MCF 10A (cell line): ENCODE data around the gene RAD54L2. TPM values are rescaled to one million over a fixed set of nuclear protein-coding genes. Genes with fewer than 3 reads are reported as not detected.

Experiments used
- BruUV-seq: library from RNA; stranded (reverse); fragments of 400-500 nt; replicated peaks from 2 replicates; lab custom pipeline; 2021; lab: Mats Ljungman, UMichigan
- CTCF ChIA-PET: fragments of 300-600 bp; sonication (Branson Sonifier 250); formaldehyde crosslinking; extraction: SDS; loops from one replicate; lab custom pipeline; 2021; ENCODE audit warnings: antibody characterized with exemption, inconsistent platforms; lab: Yijun Ruan, JAX
- POLR2A ChIA-PET: fragments of 300-600, 350-650 bp; sonication (Branson Sonifier 250); formaldehyde crosslinking; extraction: SDS; loops from one replicate; lab custom pipeline; 2020; ENCODE audit warnings: antibody characterized with exemption, inconsistent platforms; lab: Yijun Ruan, JAX
- DNase-seq: peaks from one replicate; pipeline ENCODE4 v3.0.0-alpha.2; 2018; ENCODE audit not compliant: unreplicated experiment
- H3K27ac Mint-ChIP-seq: one replicate; pipeline ENCODE4 v1.8.0; 2022; ENCODE audit warnings: mild to moderate bottlenecking, low read depth, mixed read lengths; ENCODE audit not compliant: unreplicated experiment
- H3K27me3 Mint-ChIP-seq: one replicate; pipeline ENCODE4 v1.8.0; 2022; ENCODE audit warnings: mixed read lengths; ENCODE audit not compliant: insufficient read depth, unreplicated experiment
- H3K36me3 Mint-ChIP-seq: one replicate; pipeline ENCODE4 v1.8.0; 2022; ENCODE audit warnings: mild to moderate bottlenecking, moderate library complexity, mixed read lengths; ENCODE audit not compliant: insufficient read depth, unreplicated experiment
- H3K4me1 Mint-ChIP-seq: one replicate; pipeline ENCODE4 v1.8.0; 2022; ENCODE audit warnings: mixed read lengths; ENCODE audit not compliant: insufficient read depth, unreplicated experiment
- H3K4me3 Mint-ChIP-seq: one replicate; pipeline ENCODE4 v1.8.0; 2022; ENCODE audit warnings: mild to moderate bottlenecking, moderate library complexity, mixed read lengths; ENCODE audit not compliant: unreplicated experiment
- H3K9me3 Mint-ChIP-seq: one replicate; pipeline ENCODE4 v1.8.0; 2022; ENCODE audit warnings: mixed read lengths; ENCODE audit not compliant: unreplicated experiment
- intact Hi-C: fragments of 100-400 bp; cut with micrococcal nuclease; formaldehyde crosslinking; loops from 2 replicates; pipeline ENCODE4 v1.14.1; 2022
- total RNA-seq: library from RNA; stranded (reverse); gene quantifications from 2 replicates; pipeline ENCODE4 v1.2.3, GENCODE V29; 2022
- TF ChIP-seq, protein P1 (sequence below): fragments of 200-600 bp; IDR thresholded peaks from one replicate; pipeline ENCODE4 v1.8.0; 2022; ENCODE audit warnings: antibody characterized with exemption, mild to moderate bottlenecking; ENCODE audit not compliant: unreplicated experiment

The RAD54L2 gene
- total RNA-seq, 1 experiment from 2014 or later: 23.5 TPM

DNA sequence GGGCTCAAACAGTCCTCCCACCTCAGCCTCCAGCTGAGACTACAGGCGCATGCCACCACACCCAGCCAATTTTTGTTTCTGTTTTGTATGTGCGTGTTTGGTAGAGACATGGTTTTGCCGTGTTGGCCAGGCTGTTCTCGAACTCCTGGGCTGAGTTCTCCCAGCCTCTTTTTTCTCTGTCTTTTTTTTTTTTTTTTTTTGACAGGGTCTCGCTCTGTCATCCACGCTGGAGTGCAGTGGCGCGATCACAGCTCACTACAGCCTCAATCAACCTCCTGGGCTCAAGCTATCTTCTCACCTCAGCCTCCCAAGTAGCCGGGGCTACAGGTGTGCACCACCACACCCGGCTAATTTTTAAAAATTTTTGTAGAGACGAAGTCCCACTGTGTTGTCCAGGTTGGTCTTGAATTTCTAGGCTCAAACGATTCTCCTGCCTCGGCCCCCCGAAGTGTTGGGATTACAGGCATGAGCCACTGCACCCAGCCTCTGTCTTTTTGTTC is 37.8 kb upstream of the RAD54L2 start:
- Mint-ChIP-seq H3K4me3 (peak overlapping the region; percentile 88), H3K27ac (peak overlapping the region; percentile 98), H3K27me3 (no peaks in the 10 kb centered on the region), H3K4me1 (peaks cover 8% of the 10 kb centered on the region), H3K9me3 (no peaks in the 10 kb centered on the region), H3K36me3 (peaks cover 9% of the 10 kb centered on the region)
- CTCF ChIA-PET: interaction anchor here (0.6 to 6.2 kb wide), 36 partner anchors 9 to 1627 kb away, joined by 3 to 213 read pairs (median 7); partner anchors contain the start of genes MAPKAPK3, RAD54L2, RBM15B and TEX264
- no peak for DNase-seq
- TF ChIP-seq, protein P1, sequence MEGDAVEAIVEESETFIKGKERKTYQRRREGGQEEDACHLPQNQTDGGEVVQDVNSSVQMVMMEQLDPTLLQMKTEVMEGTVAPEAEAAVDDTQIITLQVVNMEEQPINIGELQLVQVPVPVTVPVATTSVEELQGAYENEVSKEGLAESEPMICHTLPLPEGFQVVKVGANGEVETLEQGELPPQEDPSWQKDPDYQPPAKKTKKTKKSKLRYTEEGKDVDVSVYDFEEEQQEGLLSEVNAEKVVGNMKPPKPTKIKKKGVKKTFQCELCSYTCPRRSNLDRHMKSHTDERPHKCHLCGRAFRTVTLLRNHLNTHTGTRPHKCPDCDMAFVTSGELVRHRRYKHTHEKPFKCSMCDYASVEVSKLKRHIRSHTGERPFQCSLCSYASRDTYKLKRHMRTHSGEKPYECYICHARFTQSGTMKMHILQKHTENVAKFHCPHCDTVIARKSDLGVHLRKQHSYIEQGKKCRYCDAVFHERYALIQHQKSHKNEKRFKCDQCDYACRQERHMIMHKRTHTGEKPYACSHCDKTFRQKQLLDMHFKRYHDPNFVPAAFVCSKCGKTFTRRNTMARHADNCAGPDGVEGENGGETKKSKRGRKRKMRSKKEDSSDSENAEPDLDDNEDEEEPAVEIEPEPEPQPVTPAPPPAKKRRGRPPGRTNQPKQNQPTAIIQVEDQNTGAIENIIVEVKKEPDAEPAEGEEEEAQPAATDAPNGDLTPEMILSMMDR: no peak
- BruUV-seq: no TSS peak
- POLR2A ChIA-PET: interaction anchor here (0.6 to 7.1 kb wide), 30 partner anchors 12 to 1164 kb away, joined by 3 to 173 read pairs (median 4); partner anchors contain the start of genes ABHD14B, CYB561D2, DUSP7 and HEMK1
- intact Hi-C loops: no loop called here

DNA sequence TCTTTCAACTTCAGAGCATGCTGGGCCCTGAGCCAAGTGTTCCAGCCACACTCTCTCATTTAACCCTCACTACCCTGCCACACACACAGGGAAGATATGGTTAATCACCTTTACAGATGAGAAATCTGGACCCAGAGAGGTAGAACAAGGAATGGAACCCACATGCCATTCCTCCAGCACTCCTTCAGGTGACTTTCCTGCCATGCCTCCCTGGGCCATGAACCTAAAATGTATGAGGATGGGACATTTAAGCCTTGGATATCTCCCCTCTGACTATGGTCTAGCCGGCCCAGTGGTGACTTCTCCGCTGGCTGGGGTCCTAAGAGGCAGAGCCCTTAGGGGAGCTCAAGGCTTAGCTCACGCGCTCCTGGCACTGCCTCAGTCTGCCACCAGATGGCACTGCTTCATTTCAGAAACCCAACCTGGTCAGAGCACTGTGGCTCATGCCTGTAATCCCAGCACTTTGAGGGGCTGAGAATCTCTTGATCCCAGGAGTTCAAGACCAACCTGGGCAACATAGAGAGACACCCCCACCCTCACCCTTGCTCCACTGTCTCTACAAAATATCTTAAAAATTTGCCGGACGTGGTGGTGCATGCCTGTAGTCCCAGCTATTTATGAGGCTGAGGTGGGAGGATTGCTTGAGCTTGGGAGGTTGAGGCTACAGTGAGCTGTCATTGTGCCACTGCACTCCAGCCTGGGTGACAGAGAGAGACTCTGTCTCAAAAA is 36.5 kb upstream of the RAD54L2 start:
- no TSS peak for BruUV-seq
- Mint-ChIP-seq H3K36me3 (peaks cover 5% of the 10 kb centered on the region), H3K9me3 (no peaks in the 10 kb centered on the region), H3K27me3 (no peaks in the 10 kb centered on the region), H3K27ac (peak overlapping the region; percentile 84), H3K4me3 (no peak overlapping the region), H3K4me1 (peaks cover 8% of the 10 kb centered on the region)
- POLR2A ChIA-PET: interaction anchor here (0.8 to 7.1 kb wide), 8 partner anchors 38 to 1389 kb away, joined by 3 to 173 read pairs (median 16); partner anchors contain the start of genes MANF, RAD54L2 and TEX264
- CTCF ChIA-PET: interaction anchor here (0.6 to 6.2 kb wide), 54 partner anchors 8 to 1227 kb away, joined by 3 to 213 read pairs (median 5); partner anchors contain the start of genes RAD54L2, RBM15B and TEX264
- peak; percentile 72 for DNase-seq
- intact Hi-C loops: loop anchor here (1.0 to 2.0 kb wide), 5 partner anchors 37 to 298 kb away; partner anchors contain the start of gene RAD54L2
- TF ChIP-seq, protein P1: peak; percentile 93

DNA sequence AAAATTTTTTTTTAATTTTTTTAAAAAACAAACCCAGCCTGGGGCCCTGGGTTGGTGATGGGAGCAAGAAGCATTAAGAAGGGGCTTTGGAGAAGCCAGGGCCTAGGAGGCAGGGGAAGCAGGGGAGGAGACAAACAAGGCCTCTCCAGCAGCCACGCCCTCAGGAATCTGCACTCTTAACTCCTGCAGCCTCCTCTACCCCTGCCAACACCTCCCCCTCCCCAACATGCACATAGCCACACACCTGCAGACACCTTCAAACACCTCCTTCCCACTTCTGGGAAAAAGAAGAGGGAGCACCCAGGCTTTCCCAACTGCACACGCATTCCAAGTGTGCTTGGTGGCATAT is 36.0 kb upstream of the RAD54L2 start:
- Mint-ChIP-seq H3K27me3 (no peaks in the 10 kb centered on the region), H3K36me3 (peaks cover 4% of the 10 kb centered on the region), H3K27ac (no peak overlapping the region), H3K9me3 (no peaks in the 10 kb centered on the region), H3K4me1 (peaks cover 8% of the 10 kb centered on the region), H3K4me3 (no peak overlapping the region)
- ChIA-PET CTCF (interaction anchor here (0.6 to 6.2 kb wide), 38 partner anchors 8 to 1228 kb away, joined by 3 to 213 read pairs (median 5); partner anchors contain the start of genes RAD54L2, RBM15B and TEX264), POLR2A (interaction anchor here (0.9 to 7.1 kb wide), 6 partner anchors 37 to 297 kb away, joined by 3 to 173 read pairs (median 22); partner anchors contain the start of genes RAD54L2 and TEX264)
- intact Hi-C loops: loop anchor here (1.0 to 2.0 kb wide), 5 partner anchors 36 to 298 kb away; partner anchors contain the start of gene RAD54L2
- no peak for DNase-seq
- no TSS peak for BruUV-seq
- TF ChIP-seq, protein P1: no peak

DNA sequence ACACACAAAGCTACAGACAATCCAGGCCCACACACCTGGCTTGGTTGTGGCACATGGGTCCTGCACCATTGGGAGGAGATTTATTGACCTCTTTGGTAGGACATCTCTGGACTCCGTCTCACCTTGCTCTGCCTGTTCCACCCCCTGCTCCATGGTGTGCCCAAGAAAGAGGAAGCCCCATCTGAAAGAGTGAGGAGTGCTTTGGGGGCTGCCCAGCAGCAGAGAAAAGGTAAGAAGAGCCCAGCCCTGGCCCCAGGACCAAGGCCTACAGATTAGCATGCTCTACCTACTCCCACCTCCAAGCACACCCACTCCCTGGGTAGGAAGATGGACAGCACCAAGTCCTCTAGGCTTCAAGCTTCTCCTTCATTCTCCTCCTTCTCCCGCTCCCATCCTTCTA is 35.5 kb upstream of the RAD54L2 start:
- peak overlapping the region; percentile 32 for H3K27ac Mint-ChIP-seq
- no TSS peak for BruUV-seq

More for the DNA sequence above, 35.5 kb upstream of the RAD54L2 start:
- H3K9me3 Mint-ChIP-seq: no peaks in the 10 kb centered on the region
- CTCF ChIA-PET: interaction anchor here (0.6 to 6.2 kb wide), 20 partner anchors 18 to 701 kb away, joined by 3 to 213 read pairs (median 7); partner anchors contain the start of genes RAD54L2, RBM15B and TEX264
- no peak overlapping the region for H3K4me3 Mint-ChIP-seq
- intact Hi-C loops: loop anchor here (2.0 kb wide), 1 partner anchor 36 kb away; the partner anchor contains the start of gene RAD54L2
- H3K27me3 Mint-ChIP-seq: no peaks in the 10 kb centered on the region
- TF ChIP-seq, protein P1: no peak
- H3K36me3 Mint-ChIP-seq: no peaks in the 10 kb centered on the region
- no peak for DNase-seq
- peaks cover 8% of the 10 kb centered on the region for H3K4me1 Mint-ChIP-seq
- POLR2A ChIA-PET: interaction anchor here (5.2 to 7.1 kb wide), 2 partner anchors 37 to 168 kb away, joined by 94 to 173 read pairs; partner anchors contain the start of genes RAD54L2 and TEX264
